Panc1 (cell line): ENCODE results near the gene WNK1. TPM values are rescaled to one million over a fixed set of nuclear protein-coding genes. Genes with fewer than 3 reads are reported as not detected.

Experiments
- ATAC-seq: fragments of 200-7000 bp; cut with Tn5 transposase; 2 replicates; pipeline ENCODE4 v1.9.1; 2020; ENCODE audit warnings: mild to moderate bottlenecking, moderate library complexity
- BruUV-seq: library from RNA; stranded (reverse); fragments of 400-500 nt; replicated peaks from 2 replicates; lab custom pipeline; 2021; lab: Mats Ljungman, UMichigan
- CTCF ChIA-PET: fragments of 300-600 bp; sonication (Branson Sonifier 250); formaldehyde crosslinking; loops from one replicate; lab custom pipeline; 2022; ENCODE audit warnings: antibody characterized with exemption; lab: Charles Lee
- POLR2A ChIA-PET: fragments of 300-600 bp; sonication (Branson Sonifier 250); formaldehyde crosslinking; loops from one replicate; lab custom pipeline; 2022; ENCODE audit warnings: antibody characterized with exemption; lab: Charles Lee
- DNase-seq: peaks from one replicate; pipeline ENCODE4 v3.0.0-alpha.2; 2010; ENCODE audit warnings: low read depth, low spot score
- H3K27ac ChIP-seq: 2 replicates; pipeline ENCODE4 v1.5.1; 2011; ENCODE audit warnings: mild to moderate bottlenecking, low read length, inconsistent platforms
- H3K27me3 ChIP-seq: fragments of 200-500 bp; sonication (Bioruptor generic); 2 replicates; pipeline ENCODE4 v1.6.0; 2014; ENCODE audit warnings: low read length, inconsistent platforms; ENCODE audit not compliant: control insufficient read depth, insufficient read depth
- H3K36me3 ChIP-seq: fragments of 200-500 bp; sonication (Bioruptor generic); 2 replicates; pipeline ENCODE4 v1.5.1; 2014; ENCODE audit warnings: inconsistent platforms, mild to moderate bottlenecking, low read length, moderate library complexity; ENCODE audit not compliant: control insufficient read depth, insufficient read depth
- H3K4me1 ChIP-seq: 2 replicates; pipeline ENCODE4 v1.5.1; 2011; ENCODE audit warnings: inconsistent platforms, mild to moderate bottlenecking, low read length, moderate library complexity; ENCODE audit not compliant: control insufficient read depth, insufficient read depth
- H3K4me3 ChIP-seq, 2 experiments: 2 replicates each; pipeline ENCODE4 v1.5.1; 2011 to 2012; ENCODE audit warnings: low read depth in 2 of 2, low read length in 2 of 2, mild to moderate bottlenecking in 2 of 2, inconsistent platforms in 1 of 2, moderate library complexity in 1 of 2
- H3K9me3 ChIP-seq: fragments of 200-500 bp; sonication (Bioruptor generic); 2 replicates; pipeline ENCODE4 v1.5.1; 2014; ENCODE audit warnings: low read depth, mild to moderate bottlenecking, inconsistent platforms, low read length, moderate library complexity; ENCODE audit not compliant: control insufficient read depth, insufficient read depth
- POLR2AphosphoS5 ChIP-seq: IDR thresholded peaks from 2 replicates; pipeline ENCODE4 v1.6.1; 2012; ENCODE audit warnings: mild to moderate bottlenecking, low read depth, low read length, moderate library complexity
- SIN3A ChIP-seq: IDR thresholded peaks from 2 replicates; pipeline ENCODE4 v1.6.1; 2012; ENCODE audit warnings: low read depth, mild to moderate bottlenecking, low read length, moderate library complexity, borderline replicate concordance; ENCODE audit not compliant: insufficient read depth
- TCF7L2 ChIP-seq: IDR thresholded peaks from 2 replicates; pipeline ENCODE4 v1.6.1; 2011; ENCODE audit warnings: mild to moderate bottlenecking, low read depth, low read length, inconsistent platforms
- in situ Hi-C: cut with HindIII; loops from 2 replicates; pipeline ENCODE4 v1.10.0; 2016; ENCODE audit warnings: low sequenced_read_pairs, low pct_unique_long_range_greater_than_20kb
- intact Hi-C: fragments of 100-400 bp; cut with micrococcal nuclease; formaldehyde crosslinking; loops from one replicate; pipeline ENCODE4 v1.10.0; 2022; ENCODE audit not compliant: unreplicated experiment
- total RNA-seq: library from RNA; stranded (reverse); gene quantifications from one replicate; pipeline ENCODE4 v1.2.1, GENCODE V29; 2021; ENCODE audit not compliant: unreplicated experiment
- TF ChIP-seq, protein P1 (sequence below), 2 experiments: IDR thresholded peaks; 2 replicates each; pipeline ENCODE4 v1.6.1; 2011 to 2012; ENCODE audit warnings: low read depth in 2 of 2, control low read depth in 1 of 2, low read length in 1 of 2, mild to moderate bottlenecking in 1 of 2, moderate library complexity in 1 of 2; ENCODE audit not compliant: insufficient read depth in 1 of 2
- TF ChIP-seq, protein P2 (sequence below): fragments of 450-650 bp; IDR thresholded peaks from 2 replicates; pipeline ENCODE4 v1.5.1; 2017; ENCODE audit warnings: mild to moderate bottlenecking

The WNK1 gene
- total RNA-seq, 1 experiment from 2014 or later: 181 TPM

DNA sequence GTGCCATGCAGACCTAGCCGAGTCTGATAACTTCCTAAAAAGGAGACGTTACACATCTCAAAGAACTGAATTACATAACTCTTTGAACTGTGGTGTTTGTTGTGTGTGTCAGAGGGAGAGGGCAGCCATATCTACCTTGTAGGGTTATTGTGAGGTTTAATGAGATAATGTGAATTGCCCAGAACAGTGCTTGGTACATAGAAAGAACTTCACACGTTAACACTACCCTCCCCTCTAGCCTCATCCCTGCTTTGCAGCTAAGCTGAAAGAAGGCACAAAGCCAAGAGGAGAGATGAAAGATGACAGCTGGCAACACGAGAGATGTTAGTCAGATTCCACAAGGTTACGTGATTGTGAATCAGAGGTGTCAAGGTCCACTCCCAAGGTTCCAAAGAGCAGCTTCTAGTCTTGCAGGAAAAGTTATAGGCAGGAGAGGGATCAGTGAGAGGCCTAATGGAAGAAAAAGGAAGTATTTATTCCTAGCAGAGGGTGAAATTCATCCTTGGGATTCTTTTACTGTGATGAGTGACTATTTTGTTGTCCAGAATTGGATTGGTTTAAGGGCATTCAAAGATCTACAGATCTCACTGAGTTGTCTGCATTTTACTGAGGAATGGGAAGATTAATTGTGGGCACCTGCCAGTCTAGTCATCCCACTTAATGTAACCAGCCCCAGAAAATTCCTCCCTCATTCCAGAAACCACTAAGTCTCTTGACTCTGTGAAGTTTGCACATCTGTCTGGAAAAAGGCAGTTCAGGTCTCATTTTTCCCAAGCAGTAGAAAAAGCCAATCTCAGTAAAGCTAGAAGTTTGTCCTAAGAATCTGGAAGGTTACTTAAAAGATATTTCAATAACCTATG, 25.9 kb upstream of the WNK1 start:
- H3K4me3 ChIP-seq: no peak overlapping the region
- ChIA-PET POLR2A (no interaction called here), CTCF (interaction anchor here (0.6 kb wide), 1 partner anchor 40 kb away, joined by 3 read pairs; no protein-coding TSS in a partner anchor)
- no peaks in the 10 kb centered on the region for H3K27me3 ChIP-seq
- no peak overlapping the region for H3K27ac ChIP-seq
- TF ChIP-seq TCF7L2 (no peak), SIN3A (no peak), POLR2AphosphoS5 (no peak)
- TF ChIP-seq, protein P1, sequence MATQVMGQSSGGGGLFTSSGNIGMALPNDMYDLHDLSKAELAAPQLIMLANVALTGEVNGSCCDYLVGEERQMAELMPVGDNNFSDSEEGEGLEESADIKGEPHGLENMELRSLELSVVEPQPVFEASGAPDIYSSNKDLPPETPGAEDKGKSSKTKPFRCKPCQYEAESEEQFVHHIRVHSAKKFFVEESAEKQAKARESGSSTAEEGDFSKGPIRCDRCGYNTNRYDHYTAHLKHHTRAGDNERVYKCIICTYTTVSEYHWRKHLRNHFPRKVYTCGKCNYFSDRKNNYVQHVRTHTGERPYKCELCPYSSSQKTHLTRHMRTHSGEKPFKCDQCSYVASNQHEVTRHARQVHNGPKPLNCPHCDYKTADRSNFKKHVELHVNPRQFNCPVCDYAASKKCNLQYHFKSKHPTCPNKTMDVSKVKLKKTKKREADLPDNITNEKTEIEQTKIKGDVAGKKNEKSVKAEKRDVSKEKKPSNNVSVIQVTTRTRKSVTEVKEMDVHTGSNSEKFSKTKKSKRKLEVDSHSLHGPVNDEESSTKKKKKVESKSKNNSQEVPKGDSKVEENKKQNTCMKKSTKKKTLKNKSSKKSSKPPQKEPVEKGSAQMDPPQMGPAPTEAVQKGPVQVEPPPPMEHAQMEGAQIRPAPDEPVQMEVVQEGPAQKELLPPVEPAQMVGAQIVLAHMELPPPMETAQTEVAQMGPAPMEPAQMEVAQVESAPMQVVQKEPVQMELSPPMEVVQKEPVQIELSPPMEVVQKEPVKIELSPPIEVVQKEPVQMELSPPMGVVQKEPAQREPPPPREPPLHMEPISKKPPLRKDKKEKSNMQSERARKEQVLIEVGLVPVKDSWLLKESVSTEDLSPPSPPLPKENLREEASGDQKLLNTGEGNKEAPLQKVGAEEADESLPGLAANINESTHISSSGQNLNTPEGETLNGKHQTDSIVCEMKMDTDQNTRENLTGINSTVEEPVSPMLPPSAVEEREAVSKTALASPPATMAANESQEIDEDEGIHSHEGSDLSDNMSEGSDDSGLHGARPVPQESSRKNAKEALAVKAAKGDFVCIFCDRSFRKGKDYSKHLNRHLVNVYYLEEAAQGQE (IDR thresholded peaks at IDR 0.05; ENCODE audit: insufficient read depth in 1 of 2, low read depth in 2 of 2, low read length in 1 of 2): no peak
- TF ChIP-seq, protein P2, sequence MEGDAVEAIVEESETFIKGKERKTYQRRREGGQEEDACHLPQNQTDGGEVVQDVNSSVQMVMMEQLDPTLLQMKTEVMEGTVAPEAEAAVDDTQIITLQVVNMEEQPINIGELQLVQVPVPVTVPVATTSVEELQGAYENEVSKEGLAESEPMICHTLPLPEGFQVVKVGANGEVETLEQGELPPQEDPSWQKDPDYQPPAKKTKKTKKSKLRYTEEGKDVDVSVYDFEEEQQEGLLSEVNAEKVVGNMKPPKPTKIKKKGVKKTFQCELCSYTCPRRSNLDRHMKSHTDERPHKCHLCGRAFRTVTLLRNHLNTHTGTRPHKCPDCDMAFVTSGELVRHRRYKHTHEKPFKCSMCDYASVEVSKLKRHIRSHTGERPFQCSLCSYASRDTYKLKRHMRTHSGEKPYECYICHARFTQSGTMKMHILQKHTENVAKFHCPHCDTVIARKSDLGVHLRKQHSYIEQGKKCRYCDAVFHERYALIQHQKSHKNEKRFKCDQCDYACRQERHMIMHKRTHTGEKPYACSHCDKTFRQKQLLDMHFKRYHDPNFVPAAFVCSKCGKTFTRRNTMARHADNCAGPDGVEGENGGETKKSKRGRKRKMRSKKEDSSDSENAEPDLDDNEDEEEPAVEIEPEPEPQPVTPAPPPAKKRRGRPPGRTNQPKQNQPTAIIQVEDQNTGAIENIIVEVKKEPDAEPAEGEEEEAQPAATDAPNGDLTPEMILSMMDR: no peak
- DNase-seq (peak; percentile 17), ATAC-seq (no peak)
- intact Hi-C loops: no loop called here
- no peaks in the 10 kb centered on the region for H3K9me3 ChIP-seq
- BruUV-seq: no TSS peak
- no peaks in the 10 kb centered on the region for H3K36me3 ChIP-seq
- no peaks in the 10 kb centered on the region for H3K4me1 ChIP-seq
- in situ Hi-C loops: no loop called here

DNA sequence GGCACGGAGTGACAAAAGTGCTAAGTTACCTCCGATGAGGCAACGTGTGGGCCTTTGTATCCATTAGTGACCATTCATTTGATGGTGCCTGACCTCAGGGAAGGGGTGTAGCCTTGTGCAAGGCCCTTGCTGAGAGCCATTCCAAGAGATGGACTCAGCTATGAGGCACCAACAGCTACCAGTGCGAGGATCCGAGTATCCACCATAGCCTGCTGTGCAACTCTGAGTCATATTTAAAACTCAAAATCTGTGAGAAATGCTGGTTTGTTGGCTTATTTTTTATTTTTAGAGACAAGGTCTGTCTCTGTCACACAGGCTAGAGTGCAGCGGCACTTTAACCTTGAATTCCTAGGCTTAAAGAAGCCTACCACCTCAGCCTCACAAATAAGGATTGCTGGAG, 25.1 kb upstream of the WNK1 start:
- in situ Hi-C loops: no loop called here
- POLR2A ChIA-PET: interaction anchor here (0.6 kb wide), 1 partner anchor 64 kb away, joined by 3 read pairs; the partner anchor contains the start of gene NINJ2

More for the DNA sequence above, 25.1 kb upstream of the WNK1 start:
- CTCF ChIA-PET: no interaction called here
- no peaks in the 10 kb centered on the region for H3K9me3 ChIP-seq
- DNase-seq (no peak), ATAC-seq (no peak)
- TF ChIP-seq, protein P1 (IDR thresholded peaks at IDR 0.05; ENCODE audit: insufficient read depth in 1 of 2, low read depth in 2 of 2, low read length in 1 of 2): no peak
- no peaks in the 10 kb centered on the region for H3K27me3 ChIP-seq
- no peak overlapping the region for H3K27ac ChIP-seq
- H3K4me3 ChIP-seq: no peak overlapping the region
- BruUV-seq: no TSS peak
- no peaks in the 10 kb centered on the region for H3K36me3 ChIP-seq
- intact Hi-C loops: no loop called here
- H3K4me1 ChIP-seq: no peaks in the 10 kb centered on the region
